Measurements from ENCODE around the gene NXF1. TPM values are rescaled to one million over a fixed set of nuclear protein-coding genes. Genes with fewer than 3 reads are reported as not detected.

Gene NXF1
- total and polyA plus RNA-seq, 2 of the 13 experiments (the other 11 are each of a cell fraction or from before 2014, with no cell fraction given), result 30.4 to 30.9 TPM

DNA sequence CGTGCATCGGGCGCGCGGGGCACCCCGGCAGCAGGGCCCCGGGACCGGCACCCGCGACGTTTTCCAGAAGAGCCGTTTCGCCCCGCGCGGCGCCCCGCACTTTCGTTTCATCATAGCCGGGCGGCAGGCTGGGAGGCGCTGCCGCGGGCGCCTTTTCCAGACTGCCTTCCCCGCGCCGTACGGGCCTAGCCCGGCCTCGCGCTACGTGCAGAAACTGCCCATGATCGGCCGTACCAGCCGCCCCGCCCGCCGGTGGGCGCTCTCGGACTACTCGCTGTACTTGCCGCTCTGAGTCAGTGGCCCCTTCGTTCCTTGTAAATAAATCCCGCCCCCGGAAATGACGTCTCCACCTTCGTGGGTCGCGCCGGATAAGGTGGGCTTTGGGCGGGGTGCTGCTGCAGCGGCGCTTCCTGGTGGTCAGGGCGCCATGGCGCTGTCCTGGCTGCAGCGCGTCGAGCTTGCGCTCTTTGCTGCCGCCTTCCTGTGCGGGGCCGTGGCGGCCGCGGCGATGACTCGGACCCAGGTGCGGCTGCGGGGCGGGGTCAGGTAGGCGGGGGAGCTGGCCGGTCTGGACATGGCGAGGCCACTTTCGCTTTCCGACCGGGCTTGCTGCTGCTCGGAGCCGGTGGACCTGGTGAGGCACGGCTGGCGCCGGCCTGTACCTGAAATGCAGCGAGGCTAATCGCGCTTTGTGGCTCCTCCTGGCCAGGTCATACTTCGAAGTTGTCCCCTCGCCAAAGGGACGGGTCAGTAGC, 18.1 kb downstream of the NXF1 start, which contains the start of gene TMEM179B (continued):
- TF ChIP-seq, protein P1, sequence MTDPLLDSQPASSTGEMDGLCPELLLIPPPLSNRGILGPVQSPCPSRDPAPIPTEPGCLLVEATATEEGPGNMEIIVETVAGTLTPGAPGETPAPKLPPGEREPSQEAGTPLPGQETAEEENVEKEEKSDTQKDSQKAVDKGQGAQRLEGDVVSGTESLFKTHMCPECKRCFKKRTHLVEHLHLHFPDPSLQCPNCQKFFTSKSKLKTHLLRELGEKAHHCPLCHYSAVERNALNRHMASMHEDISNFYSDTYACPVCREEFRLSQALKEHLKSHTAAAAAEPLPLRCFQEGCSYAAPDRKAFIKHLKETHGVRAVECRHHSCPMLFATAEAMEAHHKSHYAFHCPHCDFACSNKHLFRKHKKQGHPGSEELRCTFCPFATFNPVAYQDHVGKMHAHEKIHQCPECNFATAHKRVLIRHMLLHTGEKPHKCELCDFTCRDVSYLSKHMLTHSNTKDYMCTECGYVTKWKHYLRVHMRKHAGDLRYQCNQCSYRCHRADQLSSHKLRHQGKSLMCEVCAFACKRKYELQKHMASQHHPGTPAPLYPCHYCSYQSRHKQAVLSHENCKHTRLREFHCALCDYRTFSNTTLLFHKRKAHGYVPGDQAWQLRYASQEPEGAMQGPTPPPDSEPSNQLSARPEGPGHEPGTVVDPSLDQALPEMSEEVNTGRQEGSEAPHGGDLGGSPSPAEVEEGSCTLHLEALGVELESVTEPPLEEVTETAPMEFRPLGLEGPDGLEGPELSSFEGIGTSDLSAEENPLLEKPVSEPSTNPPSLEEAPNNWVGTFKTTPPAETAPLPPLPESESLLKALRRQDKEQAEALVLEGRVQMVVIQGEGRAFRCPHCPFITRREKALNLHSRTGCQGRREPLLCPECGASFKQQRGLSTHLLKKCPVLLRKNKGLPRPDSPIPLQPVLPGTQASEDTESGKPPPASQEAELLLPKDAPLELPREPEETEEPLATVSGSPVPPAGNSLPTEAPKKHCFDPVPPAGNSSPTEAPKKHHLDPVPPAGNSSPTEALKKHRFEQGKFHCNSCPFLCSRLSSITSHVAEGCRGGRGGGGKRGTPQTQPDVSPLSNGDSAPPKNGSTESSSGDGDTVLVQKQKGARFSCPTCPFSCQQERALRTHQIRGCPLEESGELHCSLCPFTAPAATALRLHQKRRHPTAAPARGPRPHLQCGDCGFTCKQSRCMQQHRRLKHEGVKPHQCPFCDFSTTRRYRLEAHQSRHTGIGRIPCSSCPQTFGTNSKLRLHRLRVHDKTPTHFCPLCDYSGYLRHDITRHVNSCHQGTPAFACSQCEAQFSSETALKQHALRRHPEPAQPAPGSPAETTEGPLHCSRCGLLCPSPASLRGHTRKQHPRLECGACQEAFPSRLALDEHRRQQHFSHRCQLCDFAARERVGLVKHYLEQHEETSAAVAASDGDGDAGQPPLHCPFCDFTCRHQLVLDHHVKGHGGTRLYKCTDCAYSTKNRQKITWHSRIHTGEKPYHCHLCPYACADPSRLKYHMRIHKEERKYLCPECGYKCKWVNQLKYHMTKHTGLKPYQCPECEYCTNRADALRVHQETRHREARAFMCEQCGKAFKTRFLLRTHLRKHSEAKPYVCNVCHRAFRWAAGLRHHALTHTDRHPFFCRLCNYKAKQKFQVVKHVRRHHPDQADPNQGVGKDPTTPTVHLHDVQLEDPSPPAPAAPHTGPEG (CRISPR knock-in tag; IDR thresholded peaks at IDR 0.05), result peak; percentile 61; the same call in 1 of the 2 replicates
- TF ChIP-seq TBL1XR1 (IDR thresholded peaks at IDR 0.05; ENCODE audit: borderline replicate concordance, low read length, partially characterized antibody) (peak; percentile 28), ZNF382 (CRISPR knock-in tag; IDR thresholded peaks at IDR 0.05; ENCODE audit: borderline replicate concordance) (no peak), NFKBIZ (CRISPR knock-in tag; IDR thresholded peaks at IDR 0.05) (0 out of 2 replicates have a peak, but pooled peaks have one; percentile 62), ZNF501 (CRISPR knock-in tag; IDR thresholded peaks at IDR 0.05) (peak; percentile 97), ZZZ3 (CRISPR knock-in tag; IDR thresholded peaks at IDR 0.05; ENCODE audit: borderline replicate concordance) (peak; percentile 69; the same call in 1 of the 2 replicates), EZH2 (conservative IDR thresholded peaks at IDR 0.05; ENCODE audit: low read depth, low read length) (no peak), ZC3H13 (CRISPR knock-in tag; IDR thresholded peaks at IDR 0.05) (peak; percentile 100), RFX1 (IDR thresholded peaks at IDR 0.05) (no peak), ZNF430 (CRISPR knock-in tag; IDR thresholded peaks at IDR 0.05) (0 out of 2 replicates have a peak, but pooled peaks have one; percentile 40), RFXANK (CRISPR knock-in tag; IDR thresholded peaks at IDR 0.05) (peak; percentile 41; the same call in 1 of the 2 replicates), NFE2 (CRISPR knock-in tag; IDR thresholded peaks at IDR 0.05) (0 out of 2 replicates have a peak, but pooled peaks have one; percentile 5), MEIS2 (CRISPR knock-in tag; IDR thresholded peaks at IDR 0.05) (peak; percentile 64)
- TF ChIP-seq, protein P2, sequence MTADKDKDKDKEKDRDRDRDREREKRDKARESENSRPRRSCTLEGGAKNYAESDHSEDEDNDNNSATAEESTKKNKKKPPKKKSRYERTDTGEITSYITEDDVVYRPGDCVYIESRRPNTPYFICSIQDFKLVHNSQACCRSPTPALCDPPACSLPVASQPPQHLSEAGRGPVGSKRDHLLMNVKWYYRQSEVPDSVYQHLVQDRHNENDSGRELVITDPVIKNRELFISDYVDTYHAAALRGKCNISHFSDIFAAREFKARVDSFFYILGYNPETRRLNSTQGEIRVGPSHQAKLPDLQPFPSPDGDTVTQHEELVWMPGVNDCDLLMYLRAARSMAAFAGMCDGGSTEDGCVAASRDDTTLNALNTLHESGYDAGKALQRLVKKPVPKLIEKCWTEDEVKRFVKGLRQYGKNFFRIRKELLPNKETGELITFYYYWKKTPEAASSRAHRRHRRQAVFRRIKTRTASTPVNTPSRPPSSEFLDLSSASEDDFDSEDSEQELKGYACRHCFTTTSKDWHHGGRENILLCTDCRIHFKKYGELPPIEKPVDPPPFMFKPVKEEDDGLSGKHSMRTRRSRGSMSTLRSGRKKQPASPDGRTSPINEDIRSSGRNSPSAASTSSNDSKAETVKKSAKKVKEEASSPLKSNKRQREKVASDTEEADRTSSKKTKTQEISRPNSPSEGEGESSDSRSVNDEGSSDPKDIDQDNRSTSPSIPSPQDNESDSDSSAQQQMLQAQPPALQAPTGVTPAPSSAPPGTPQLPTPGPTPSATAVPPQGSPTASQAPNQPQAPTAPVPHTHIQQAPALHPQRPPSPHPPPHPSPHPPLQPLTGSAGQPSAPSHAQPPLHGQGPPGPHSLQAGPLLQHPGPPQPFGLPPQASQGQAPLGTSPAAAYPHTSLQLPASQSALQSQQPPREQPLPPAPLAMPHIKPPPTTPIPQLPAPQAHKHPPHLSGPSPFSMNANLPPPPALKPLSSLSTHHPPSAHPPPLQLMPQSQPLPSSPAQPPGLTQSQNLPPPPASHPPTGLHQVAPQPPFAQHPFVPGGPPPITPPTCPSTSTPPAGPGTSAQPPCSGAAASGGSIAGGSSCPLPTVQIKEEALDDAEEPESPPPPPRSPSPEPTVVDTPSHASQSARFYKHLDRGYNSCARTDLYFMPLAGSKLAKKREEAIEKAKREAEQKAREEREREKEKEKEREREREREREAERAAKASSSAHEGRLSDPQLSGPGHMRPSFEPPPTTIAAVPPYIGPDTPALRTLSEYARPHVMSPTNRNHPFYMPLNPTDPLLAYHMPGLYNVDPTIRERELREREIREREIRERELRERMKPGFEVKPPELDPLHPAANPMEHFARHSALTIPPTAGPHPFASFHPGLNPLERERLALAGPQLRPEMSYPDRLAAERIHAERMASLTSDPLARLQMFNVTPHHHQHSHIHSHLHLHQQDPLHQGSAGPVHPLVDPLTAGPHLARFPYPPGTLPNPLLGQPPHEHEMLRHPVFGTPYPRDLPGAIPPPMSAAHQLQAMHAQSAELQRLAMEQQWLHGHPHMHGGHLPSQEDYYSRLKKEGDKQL (CRISPR knock-in tag; IDR thresholded peaks at IDR 0.05; ENCODE audit: low read depth), result 0 out of 2 replicates have a peak, but pooled peaks have one; percentile 50
- TF ChIP-seq, protein P3, sequence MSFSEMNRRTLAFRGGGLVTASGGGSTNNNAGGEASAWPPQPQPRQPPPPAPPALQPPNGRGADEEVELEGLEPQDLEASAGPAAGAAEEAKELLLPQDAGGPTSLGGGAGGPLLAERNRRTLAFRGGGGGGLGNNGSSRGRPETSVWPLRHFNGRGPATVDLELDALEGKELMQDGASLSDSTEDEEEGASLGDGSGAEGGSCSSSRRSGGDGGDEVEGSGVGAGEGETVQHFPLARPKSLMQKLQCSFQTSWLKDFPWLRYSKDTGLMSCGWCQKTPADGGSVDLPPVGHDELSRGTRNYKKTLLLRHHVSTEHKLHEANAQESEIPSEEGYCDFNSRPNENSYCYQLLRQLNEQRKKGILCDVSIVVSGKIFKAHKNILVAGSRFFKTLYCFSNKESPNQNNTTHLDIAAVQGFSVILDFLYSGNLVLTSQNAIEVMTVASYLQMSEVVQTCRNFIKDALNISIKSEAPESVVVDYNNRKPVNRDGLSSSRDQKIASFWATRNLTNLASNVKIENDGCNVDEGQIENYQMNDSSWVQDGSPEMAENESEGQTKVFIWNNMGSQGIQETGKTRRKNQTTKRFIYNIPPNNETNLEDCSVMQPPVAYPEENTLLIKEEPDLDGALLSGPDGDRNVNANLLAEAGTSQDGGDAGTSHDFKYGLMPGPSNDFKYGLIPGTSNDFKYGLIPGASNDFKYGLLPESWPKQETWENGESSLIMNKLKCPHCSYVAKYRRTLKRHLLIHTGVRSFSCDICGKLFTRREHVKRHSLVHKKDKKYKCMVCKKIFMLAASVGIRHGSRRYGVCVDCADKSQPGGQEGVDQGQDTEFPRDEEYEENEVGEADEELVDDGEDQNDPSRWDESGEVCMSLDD (CRISPR knock-in tag; IDR thresholded peaks at IDR 0.05; ENCODE audit: borderline replicate concordance), result peak; percentile 68; the same call in 1 of the 2 replicates
